ENCODE data around the gene KLF3.

- no peak for TF ChIP-seq CTCF (IDR thresholded peaks at IDR 0.05)
- TF ChIP-seq POLR2A (IDR thresholded peaks at IDR 0.05), result no peak
Measured at GRCh38 chr4:38678078-38678477, 14.1 kb downstream of the KLF3 start.
